Measurements from ENCODE around the gene KANSL1.

The KANSL1 gene

GRCh38 chr17:46082257-46082656 lies 111.0 kb downstream of the KANSL1 start:
- H3K36me3 ChIP-seq (ENCODE audit: low read depth) = peaks cover 36% of the 10 kb centered on the region
- DNase-seq (ENCODE audit: low spot score) (no peak), ATAC-seq (ENCODE audit: low read depth) (no peak)
- no peaks in the 10 kb centered on the region for H3K27me3 ChIP-seq (ENCODE audit: insufficient read depth, poor library complexity, severe bottlenecking)
- H3K4me3 ChIP-seq (ENCODE audit: severe bottlenecking) = no peak overlapping the region
- TF ChIP-seq, protein P1, sequence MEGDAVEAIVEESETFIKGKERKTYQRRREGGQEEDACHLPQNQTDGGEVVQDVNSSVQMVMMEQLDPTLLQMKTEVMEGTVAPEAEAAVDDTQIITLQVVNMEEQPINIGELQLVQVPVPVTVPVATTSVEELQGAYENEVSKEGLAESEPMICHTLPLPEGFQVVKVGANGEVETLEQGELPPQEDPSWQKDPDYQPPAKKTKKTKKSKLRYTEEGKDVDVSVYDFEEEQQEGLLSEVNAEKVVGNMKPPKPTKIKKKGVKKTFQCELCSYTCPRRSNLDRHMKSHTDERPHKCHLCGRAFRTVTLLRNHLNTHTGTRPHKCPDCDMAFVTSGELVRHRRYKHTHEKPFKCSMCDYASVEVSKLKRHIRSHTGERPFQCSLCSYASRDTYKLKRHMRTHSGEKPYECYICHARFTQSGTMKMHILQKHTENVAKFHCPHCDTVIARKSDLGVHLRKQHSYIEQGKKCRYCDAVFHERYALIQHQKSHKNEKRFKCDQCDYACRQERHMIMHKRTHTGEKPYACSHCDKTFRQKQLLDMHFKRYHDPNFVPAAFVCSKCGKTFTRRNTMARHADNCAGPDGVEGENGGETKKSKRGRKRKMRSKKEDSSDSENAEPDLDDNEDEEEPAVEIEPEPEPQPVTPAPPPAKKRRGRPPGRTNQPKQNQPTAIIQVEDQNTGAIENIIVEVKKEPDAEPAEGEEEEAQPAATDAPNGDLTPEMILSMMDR (IDR thresholded peaks at IDR 0.05; ENCODE audit: poor library complexity, severe bottlenecking) = no peak
- H3K27ac ChIP-seq (ENCODE audit: poor library complexity, severe bottlenecking) = no peak overlapping the region
- no peaks in the 10 kb centered on the region for H3K9me3 ChIP-seq (ENCODE audit: severe bottlenecking)
- no peaks in the 10 kb centered on the region for H3K4me1 ChIP-seq (ENCODE audit: insufficient read depth, poor library complexity, severe bottlenecking)

- DNase-seq (ENCODE audit: low spot score) = no peak
- Histone ChIP-seq H3K27ac (ENCODE audit: poor library complexity, severe bottlenecking) (no peak overlapping the region), H3K36me3 (ENCODE audit: low read depth) (peaks cover 36% of the 10 kb centered on the region), H3K9me3 (ENCODE audit: severe bottlenecking) (no peaks in the 10 kb centered on the region), H3K4me3 (ENCODE audit: severe bottlenecking) (no peak overlapping the region), H3K4me1 (ENCODE audit: insufficient read depth, poor library complexity, severe bottlenecking) (no peaks in the 10 kb centered on the region), H3K27me3 (ENCODE audit: insufficient read depth, poor library complexity, severe bottlenecking) (no peaks in the 10 kb centered on the region)
- TF ChIP-seq, protein P1 (IDR thresholded peaks at IDR 0.05; ENCODE audit: poor library complexity, severe bottlenecking) = no peak
- no peak for ATAC-seq (ENCODE audit: low read depth)
Observed at GRCh38 chr17:46081018-46081320, 112.3 kb downstream of the KANSL1 start.

DNA sequence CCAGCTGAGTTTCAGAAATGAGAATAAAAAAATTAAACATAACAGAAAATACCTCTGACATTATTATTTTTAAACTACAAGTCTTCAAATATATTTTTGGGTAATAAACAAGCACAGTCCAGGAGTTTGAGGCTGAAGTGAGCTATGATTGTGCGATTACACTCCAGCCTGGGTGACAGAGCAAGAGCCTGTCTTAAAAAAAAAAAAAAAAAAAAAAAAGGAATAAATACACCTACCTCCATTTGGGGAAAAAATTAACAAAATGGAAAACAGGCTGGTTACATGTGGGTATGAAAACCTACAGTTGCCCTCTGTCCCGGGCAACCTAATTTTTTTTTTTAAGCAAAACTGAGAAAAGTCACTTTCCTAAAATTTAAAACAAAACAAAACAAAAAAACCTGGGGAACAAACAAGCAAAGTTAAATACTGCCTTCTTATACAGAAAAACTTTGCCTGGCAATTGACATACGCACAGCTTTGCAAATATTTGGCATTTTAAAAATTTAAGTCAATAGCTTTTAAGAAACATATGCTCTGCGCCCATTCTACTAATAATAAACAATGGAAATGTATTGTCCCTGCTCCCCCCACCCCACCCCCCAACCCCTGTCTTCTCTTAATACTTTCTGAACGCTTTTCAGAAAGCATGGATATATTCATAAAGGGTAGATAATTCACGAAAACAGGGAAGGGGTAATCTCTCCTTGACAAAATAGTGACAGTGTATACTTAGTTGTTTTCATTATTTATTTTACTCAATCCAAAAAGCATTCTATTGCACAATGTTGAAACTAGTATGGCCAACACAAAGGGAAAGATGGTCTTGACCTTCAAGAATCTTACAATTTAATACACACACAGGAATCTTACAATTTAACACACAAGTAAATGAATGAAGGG lies 112.9 kb downstream of the KANSL1 start:
- no peak overlapping the region for H3K4me3 ChIP-seq (ENCODE audit: severe bottlenecking)
- DNase-seq (ENCODE audit: low spot score) (no peak), ATAC-seq (ENCODE audit: low read depth) (no peak)
- H3K9me3 ChIP-seq (ENCODE audit: severe bottlenecking) = no peaks in the 10 kb centered on the region
- H3K4me1 ChIP-seq (ENCODE audit: insufficient read depth, poor library complexity, severe bottlenecking) = no peaks in the 10 kb centered on the region
- H3K36me3 ChIP-seq (ENCODE audit: low read depth) = peaks cover 40% of the 10 kb centered on the region
- TF ChIP-seq, protein P1 (IDR thresholded peaks at IDR 0.05; ENCODE audit: poor library complexity, severe bottlenecking) = no peak
- H3K27ac ChIP-seq (ENCODE audit: poor library complexity, severe bottlenecking) = no peak overlapping the region
- no peaks in the 10 kb centered on the region for H3K27me3 ChIP-seq (ENCODE audit: insufficient read depth, poor library complexity, severe bottlenecking)

DNA sequence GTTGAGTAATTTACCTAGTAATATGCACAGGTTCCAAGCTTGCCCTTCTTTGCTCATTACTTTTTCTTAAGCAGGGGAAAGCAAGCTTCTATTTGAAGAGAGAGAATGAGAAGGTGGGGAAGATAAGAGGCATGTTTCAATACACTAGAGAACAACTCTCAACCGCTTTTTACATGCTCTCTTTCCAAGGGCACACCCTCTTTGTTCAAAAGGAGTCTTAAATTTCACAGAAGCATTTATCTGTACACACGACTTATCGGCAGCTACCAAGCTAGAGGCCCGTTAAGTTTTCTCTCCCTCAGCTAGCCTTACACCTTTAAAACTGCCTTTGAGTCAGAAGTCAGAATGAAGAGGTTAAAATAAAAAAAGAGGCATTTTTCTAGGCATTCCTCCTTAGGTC lies 114.6 kb downstream of the KANSL1 start:
- H3K27ac ChIP-seq (ENCODE audit: poor library complexity, severe bottlenecking) = no peak overlapping the region
- TF ChIP-seq, protein P1 (IDR thresholded peaks at IDR 0.05; ENCODE audit: poor library complexity, severe bottlenecking) = no peak
- no peak for ATAC-seq (ENCODE audit: low read depth)
- H3K4me3 ChIP-seq (ENCODE audit: severe bottlenecking) = no peak overlapping the region
- H3K36me3 ChIP-seq (ENCODE audit: low read depth) = peaks cover 47% of the 10 kb centered on the region
- peaks cover 7% of the 10 kb centered on the region for H3K4me1 ChIP-seq (ENCODE audit: insufficient read depth, poor library complexity, severe bottlenecking)
- H3K9me3 ChIP-seq (ENCODE audit: severe bottlenecking) = no peaks in the 10 kb centered on the region
- no peak for DNase-seq (ENCODE audit: low spot score)
- no peaks in the 10 kb centered on the region for H3K27me3 ChIP-seq (ENCODE audit: insufficient read depth, poor library complexity, severe bottlenecking)

- TF ChIP-seq, protein P1 (IDR thresholded peaks at IDR 0.05; ENCODE audit: poor library complexity, severe bottlenecking) = no peak
- no peaks in the 10 kb centered on the region for H3K9me3 ChIP-seq (ENCODE audit: severe bottlenecking)
- ATAC-seq (ENCODE audit: low read depth) = no peak
Observed at GRCh38 chr17:46074540-46074939, 118.7 kb downstream of the KANSL1 start.

More at GRCh38 chr17:46074540-46074939, 118.7 kb downstream of the KANSL1 start:
- peaks cover 14% of the 10 kb centered on the region for H3K4me1 ChIP-seq (ENCODE audit: insufficient read depth, poor library complexity, severe bottlenecking)
- H3K27me3 ChIP-seq (ENCODE audit: insufficient read depth, poor library complexity, severe bottlenecking) = no peaks in the 10 kb centered on the region
- no peak for DNase-seq (ENCODE audit: low spot score)
- peaks cover 47% of the 10 kb centered on the region for H3K36me3 ChIP-seq (ENCODE audit: low read depth)
- H3K4me3 ChIP-seq (ENCODE audit: severe bottlenecking) = no peak overlapping the region
- no peak overlapping the region for H3K27ac ChIP-seq (ENCODE audit: poor library complexity, severe bottlenecking)

All from RWPE2 (cell line).